ENCODE measurements around the gene TUBB4B. TPM values are rescaled to one million over a fixed set of nuclear protein-coding genes. Genes with fewer than 3 reads are reported as not detected.
"Not testable (repeated sequence)": the region's sequence is repeated elsewhere in the genome, so short reads cannot be mapped to it uniquely, and the experiment has no call there.

Gene TUBB4B
- polyA plus RNA-seq, 6 donors from 2014 or later: 22.7 to 53.2 (median 40.2) TPM

DNA sequence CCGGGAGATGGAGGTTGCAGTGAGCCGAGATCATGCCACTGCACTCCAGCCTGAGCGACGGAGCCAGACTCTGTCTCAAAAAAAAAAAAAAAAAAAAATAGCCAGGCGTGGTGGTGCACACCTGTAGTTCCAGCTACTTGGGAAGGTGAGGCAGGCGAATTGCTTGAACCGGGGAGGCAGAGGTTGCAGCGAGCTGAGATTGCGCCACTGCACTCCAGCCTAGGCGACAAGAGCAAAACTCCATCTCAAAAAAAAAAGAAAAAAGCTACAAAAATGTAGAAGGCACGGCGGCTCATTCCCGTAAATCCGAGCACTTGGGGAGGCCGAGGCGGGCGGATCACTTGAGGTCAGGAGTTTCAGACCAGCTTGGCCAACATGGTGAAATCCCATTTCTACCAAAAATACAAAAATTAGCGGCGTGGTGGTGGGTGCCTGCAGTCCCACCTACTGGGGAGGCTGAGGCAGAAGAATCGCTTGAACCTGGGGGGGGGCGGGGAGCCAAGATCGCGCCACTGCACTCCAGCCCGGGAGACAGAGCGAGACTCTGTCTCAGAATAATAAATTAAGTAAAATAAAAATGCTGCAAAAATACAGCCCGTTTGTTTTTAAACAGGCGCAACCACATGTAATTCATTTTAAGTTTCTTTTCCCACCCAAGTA, 1.4 kb upstream of the TUBB4B start:
- not testable (repeated sequence) for H3K9me3 Mint-ChIP-seq; H3K27me3 Mint-ChIP-seq; H3K36me3 Mint-ChIP-seq; ATAC-seq (ENCODE audit: low read depth in 2 of 2); DNase-seq
- peak overlapping the region in 3 of 6 donors; percentile 44 to 93 (median 68) for H3K27ac Mint-ChIP-seq
- peaks cover 28 to 37% (median 36%) of the 10 kb centered on the region in 3 donors for H3K4me1 Mint-ChIP-seq
- H3K4me3 Mint-ChIP-seq: peak overlapping the region; percentile 74 to 90 (median 84)

DNA sequence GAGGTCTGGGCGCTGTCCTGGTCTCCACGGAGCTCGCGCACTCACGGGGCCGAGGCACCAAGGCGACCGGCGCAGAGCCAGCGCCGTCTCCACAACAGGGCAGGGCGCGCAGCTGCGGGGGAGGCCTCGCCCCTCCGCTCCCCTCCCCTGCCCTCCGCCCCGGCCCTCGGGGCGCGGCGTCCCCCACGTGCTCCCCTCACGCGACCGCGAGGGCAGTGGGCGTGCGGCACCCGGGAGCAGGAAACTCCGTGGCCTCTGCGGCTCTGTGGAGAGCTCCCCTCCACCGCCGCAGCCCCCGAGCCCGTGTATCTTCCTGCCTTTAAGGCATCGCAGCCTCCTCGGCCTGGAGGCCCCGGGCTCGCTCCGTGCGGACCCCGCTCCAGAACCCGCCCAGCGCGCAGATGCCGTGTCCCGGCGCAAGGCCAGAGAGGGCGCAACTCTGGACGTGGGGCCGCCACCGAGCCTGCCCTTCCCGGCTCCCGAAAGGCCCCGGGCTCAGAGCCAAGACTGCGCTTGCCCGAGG, 708 bp upstream of the TUBB4B start:
- Mint-ChIP-seq H3K4me1 (peaks cover 21 to 30% (median 29%) of the 10 kb centered on the region in 3 donors), H3K9me3 (no peaks in the 10 kb centered on the region), H3K27me3 (no peaks in the 10 kb centered on the region), H3K27ac (peak overlapping the region in 2 of 6 donors; percentile 93 to 96), H3K4me3 (peak overlapping the region; percentile 74 to 90 (median 84)), H3K36me3 (peaks cover 0 to 6% of the 10 kb centered on the region in 2 donors)
- DNase-seq (peak; percentile 79), ATAC-seq (ENCODE audit: low read depth in 2 of 2) (peak; percentile 27 to 28)

DNA sequence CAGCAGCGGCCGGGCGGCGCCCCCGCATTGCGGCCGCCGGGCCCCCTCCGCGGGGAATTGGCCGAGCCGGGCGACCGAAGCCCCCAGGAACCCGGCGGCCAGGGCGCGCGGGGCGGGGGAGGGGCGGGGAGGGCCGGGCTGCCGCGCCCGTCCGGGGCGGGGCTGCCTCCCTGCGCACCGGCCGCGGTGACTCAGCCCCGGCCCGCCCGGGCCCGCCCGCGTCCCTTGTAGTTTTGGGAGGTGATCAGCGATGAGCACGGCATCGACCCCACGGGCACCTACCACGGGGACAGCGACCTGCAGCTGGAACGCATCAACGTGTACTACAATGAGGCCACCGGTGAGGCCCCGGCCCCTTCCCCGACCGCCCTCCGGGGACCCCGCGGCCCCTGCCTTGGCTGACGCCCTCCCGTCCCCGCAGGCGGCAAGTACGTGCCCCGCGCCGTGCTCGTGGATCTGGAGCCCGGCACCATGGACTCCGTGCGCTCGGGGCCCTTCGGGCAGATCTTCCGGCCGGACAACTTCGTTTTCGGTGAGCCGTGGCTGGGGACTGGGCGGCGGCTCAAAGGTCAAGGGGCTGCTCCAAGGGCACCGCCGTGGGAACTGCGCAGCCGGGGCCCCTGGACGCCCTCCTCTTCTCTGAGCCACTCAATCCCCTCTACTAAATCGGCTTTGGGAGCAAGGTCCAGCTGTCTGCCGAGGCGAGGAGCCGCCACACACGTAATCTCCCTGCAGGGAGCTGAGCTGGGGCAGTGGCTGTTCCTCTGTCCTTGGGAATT, 592 bp downstream of the TUBB4B start:
- peak overlapping the region in 4 of 6 donors; percentile 22 to 96 (median 88) for H3K27ac Mint-ChIP-seq

DNA sequence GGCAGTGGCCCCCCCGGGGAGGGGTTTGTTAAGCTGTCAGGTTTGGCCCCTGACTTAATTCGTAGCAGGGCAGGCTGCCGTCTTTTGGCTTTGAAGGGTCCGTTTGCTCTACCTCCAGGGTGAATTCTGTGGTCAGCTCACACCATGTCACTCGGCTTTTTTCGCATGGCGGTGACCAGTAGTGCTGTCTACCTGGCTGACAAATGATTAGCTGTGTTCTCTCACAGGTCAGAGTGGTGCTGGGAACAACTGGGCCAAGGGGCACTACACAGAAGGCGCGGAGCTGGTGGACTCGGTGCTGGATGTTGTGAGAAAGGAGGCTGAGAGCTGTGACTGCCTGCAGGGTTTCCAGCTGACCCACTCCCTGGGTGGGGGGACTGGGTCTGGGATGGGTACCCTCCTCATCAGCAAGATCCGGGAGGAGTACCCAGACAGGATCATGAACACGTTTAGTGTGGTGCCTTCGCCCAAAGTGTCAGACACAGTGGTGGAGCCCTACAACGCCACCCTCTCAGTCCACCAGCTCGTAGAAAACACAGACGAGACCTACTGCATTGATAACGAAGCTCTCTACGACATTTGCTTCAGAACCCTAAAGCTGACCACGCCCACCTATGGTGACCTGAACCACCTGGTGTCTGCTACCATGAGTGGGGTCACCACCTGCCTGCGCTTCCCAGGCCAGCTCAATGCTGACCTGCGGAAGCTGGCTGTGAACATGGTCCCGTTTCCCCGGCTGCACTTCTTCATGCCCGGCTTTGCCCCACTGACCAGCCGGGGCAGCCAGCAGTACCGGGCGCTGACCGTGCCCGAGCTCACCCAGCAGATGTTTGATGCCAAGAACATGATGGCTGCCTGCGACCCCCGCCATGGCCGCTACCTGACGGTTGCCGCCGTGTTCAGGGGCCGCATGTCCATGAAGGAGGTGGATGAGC, 1.4 kb downstream of the TUBB4B start:
- peaks cover 0 to 6% of the 10 kb centered on the region in 2 donors for H3K36me3 Mint-ChIP-seq
- peaks cover 18 to 29% (median 25%) of the 10 kb centered on the region in 3 donors for H3K4me1 Mint-ChIP-seq
- DNase-seq (no peak), ATAC-seq (ENCODE audit: low read depth in 2 of 2) (no peak)
- no peaks in the 10 kb centered on the region for H3K27me3 Mint-ChIP-seq
- H3K27ac Mint-ChIP-seq: peak overlapping the region in 3 of 6 donors; percentile 33 to 93 (median 59)
- peak overlapping the region; percentile 69 to 91 (median 86) for H3K4me3 Mint-ChIP-seq
- H3K9me3 Mint-ChIP-seq: no peaks in the 10 kb centered on the region

More for the DNA sequence above, 592 bp downstream of the TUBB4B start:
- ATAC-seq (ENCODE audit: low read depth in 2 of 2): no peak
- H3K36me3 Mint-ChIP-seq: peaks cover 0 to 6% of the 10 kb centered on the region in 2 donors
- H3K9me3 Mint-ChIP-seq: no peaks in the 10 kb centered on the region
- H3K4me1 Mint-ChIP-seq: peaks cover 18 to 29% (median 28%) of the 10 kb centered on the region in 3 donors
- no peak for DNase-seq
- no peaks in the 10 kb centered on the region for H3K27me3 Mint-ChIP-seq
- H3K4me3 Mint-ChIP-seq: peak overlapping the region; percentile 78 to 95 (median 88)

DNA sequence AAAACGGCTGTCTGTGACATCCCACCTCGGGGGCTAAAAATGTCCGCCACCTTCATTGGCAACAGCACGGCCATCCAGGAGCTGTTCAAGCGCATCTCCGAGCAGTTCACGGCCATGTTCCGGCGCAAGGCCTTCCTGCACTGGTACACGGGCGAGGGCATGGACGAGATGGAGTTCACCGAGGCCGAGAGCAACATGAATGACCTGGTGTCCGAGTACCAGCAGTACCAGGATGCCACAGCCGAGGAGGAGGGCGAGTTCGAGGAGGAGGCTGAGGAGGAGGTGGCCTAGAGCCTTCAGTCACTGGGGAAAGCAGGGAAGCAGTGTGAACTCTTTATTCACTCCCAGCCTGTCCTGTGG, 2.2 kb downstream of the TUBB4B start:
- H3K9me3 Mint-ChIP-seq; H3K36me3 Mint-ChIP-seq; H3K27me3 Mint-ChIP-seq; DNase-seq; ATAC-seq (ENCODE audit: low read depth in 2 of 2): not testable (repeated sequence)
- peak overlapping the region in 5 of 8 donors; percentile 12 to 85 (median 39) for H3K4me3 Mint-ChIP-seq
- peaks cover 18 to 29% (median 21%) of the 10 kb centered on the region in 3 donors for H3K4me1 Mint-ChIP-seq
- H3K27ac Mint-ChIP-seq: peak overlapping the region in 2 of 6 donors; percentile 16 to 75

DNA sequence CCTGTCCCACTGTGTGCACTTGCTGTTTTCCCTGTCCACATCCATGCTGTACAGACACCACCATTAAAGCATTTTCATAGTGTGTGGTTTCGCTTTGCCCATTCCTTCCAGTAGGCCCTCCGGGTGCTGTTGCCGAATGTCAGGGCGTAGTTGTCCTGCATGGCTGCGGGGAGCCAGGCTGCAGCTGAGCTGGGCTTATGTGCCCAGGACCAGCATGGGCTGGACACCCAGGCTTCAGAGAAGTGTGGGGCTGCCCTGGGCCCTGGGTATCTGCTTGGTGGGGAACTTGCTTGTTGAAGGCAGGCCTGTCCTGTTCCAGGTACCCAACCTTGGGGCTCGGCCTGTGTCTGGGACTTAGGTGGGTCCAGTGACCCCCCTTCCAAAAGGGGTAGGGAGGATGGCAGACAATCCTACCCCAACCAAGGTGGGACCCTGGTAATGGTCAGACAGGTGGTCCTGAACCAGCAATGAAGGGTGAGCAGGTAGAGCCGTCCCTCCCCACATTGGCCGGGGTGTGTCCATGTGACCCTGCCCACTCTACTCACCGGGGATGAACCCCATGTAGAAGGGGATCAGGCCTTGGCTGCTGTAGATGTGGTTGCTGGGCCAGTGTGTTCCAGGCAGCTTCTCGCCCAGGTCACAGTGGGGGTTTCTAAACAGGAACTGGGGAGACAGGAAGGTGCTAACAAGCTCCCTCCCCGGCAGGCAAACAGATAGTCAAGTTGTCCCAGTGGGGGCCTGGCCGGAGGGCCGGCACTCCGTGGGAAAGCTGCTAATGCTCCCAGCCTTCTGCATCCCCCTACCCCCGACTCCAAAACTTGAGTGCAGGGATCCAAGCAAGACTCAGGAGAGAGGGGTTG, 2.8 kb downstream of the TUBB4B start:
- H3K27me3 Mint-ChIP-seq: no peaks in the 10 kb centered on the region
- H3K9me3 Mint-ChIP-seq: no peaks in the 10 kb centered on the region
- H3K27ac Mint-ChIP-seq: peak overlapping the region in 4 of 6 donors; percentile 8 to 84 (median 69)
- no peak for DNase-seq
- peaks cover 0 to 6% of the 10 kb centered on the region in 2 donors for H3K36me3 Mint-ChIP-seq
- no peak for ATAC-seq (ENCODE audit: low read depth in 2 of 2)
- H3K4me3 Mint-ChIP-seq: peak overlapping the region in 4 of 8 donors; percentile 30 to 85 (median 46)
- peaks cover 18 to 27% (median 20%) of the 10 kb centered on the region in 3 donors for H3K4me1 Mint-ChIP-seq

DNA sequence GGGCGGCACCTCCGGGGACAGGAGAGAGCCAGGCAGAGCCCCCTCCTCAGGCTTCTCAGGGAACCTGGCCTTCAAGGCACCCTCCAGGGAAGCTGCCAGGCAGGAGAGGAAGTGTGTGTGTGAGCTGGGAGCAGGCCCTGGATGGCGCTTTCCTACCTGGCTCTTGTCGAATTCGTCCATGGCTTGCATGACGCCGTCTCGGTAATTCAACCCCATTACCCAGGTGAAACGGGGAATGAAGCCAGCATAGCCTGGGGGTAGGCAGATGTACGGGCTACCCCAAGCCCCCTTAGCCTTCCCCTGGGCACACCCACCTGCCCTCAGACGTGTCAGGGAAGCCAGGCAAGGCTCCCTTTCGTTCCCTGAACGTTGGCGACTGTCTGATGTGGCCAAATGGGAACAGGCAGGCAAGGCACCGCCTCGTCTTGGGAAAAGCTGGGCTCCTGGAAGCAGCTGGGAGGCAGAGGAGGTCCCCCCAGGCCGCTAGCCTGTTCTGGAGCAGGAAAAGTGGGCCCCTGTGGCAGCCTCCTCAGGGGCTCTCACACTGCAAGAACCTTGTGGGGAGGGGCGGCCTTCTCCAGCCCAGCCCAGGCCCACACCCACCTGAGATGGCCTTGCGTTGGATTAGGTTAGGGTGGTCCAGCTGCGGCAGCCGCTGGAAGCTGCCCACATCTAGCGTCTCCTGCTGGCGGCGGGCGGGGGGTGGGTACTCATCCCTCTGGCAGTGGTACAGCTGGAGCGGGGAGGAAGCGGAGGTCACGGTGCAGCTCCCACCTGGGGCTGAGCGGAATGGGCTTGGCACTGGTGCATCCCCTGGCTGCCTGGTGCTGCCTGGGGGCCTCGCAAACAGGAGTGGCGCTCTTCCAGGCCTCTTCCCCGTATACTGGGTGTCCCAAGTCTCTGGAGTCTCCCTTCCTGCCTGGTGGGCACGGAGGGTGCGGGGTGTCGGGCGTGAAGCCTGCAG, 3.7 kb downstream of the TUBB4B start:
- ATAC-seq (ENCODE audit: low read depth in 2 of 2): no peak
- Mint-ChIP-seq H3K36me3 (peaks cover 0 to 6% of the 10 kb centered on the region in 2 donors), H3K27me3 (no peaks in the 10 kb centered on the region), H3K9me3 (no peaks in the 10 kb centered on the region), H3K4me3 (peak overlapping the region in 2 of 8 donors; percentile 41 to 65), H3K4me1 (peaks cover 17 to 21% (median 18%) of the 10 kb centered on the region in 3 donors), H3K27ac (peak overlapping the region in 4 of 6 donors; percentile 8 to 84 (median 69))
- no peak for DNase-seq

DNA sequence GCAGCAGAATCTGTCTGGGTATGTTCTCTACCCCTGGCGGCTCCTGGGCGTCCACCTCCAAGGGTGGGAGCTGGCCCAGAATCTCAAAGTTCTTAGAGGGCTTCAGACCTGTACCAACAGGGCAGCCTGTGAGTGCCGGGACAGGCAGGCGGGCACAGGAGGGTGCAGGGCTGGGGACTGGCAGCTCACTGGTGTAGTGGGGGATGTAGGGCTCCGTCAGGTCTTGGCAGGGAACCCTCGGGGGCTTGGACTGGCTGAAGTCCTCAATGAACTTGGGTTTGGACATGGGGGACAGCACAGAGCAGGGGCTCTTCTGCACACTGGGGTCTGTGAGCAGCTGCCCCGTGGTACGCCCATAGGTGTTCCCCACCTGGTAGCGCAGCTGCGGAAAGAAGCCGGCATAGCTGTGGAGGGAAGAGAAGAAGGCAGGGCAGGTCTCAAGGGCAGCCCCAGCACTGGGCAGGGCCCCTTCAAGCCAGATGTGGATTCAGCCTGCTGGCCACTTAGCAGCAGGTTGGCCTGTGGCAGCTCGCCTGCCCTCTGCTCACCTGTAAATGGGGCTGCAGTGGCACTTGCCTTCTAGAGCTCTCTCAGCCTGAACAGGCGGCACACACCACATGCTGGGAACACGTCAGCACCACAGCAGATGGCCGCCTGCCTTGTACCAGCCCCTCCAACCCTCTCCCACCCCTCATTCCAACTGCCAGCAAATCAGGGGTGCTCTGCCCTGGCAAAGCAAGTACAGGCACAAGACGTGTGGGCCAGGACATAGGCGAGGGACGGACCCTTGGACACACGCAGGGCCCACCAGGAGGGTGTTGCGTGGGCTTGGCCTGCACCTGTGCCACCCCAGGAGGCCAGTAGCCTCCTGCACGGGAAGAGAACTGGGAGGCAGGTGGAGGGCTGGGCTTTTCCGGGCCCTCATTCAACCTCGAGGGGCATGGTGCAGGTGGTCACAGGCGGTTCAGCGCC, 4.6 kb downstream of the TUBB4B start:
- Mint-ChIP-seq H3K27ac (no peak overlapping the region), H3K4me3 (peak overlapping the region in 2 of 8 donors; percentile 41 to 65), H3K27me3 (no peaks in the 10 kb centered on the region), H3K4me1 (peaks cover 17 to 18% (median 18%) of the 10 kb centered on the region in 3 donors), H3K9me3 (no peaks in the 10 kb centered on the region), H3K36me3 (peaks cover 0 to 6% of the 10 kb centered on the region in 2 donors)
- ATAC-seq (ENCODE audit: low read depth in 2 of 2) (no peak), DNase-seq (no peak)

DNA sequence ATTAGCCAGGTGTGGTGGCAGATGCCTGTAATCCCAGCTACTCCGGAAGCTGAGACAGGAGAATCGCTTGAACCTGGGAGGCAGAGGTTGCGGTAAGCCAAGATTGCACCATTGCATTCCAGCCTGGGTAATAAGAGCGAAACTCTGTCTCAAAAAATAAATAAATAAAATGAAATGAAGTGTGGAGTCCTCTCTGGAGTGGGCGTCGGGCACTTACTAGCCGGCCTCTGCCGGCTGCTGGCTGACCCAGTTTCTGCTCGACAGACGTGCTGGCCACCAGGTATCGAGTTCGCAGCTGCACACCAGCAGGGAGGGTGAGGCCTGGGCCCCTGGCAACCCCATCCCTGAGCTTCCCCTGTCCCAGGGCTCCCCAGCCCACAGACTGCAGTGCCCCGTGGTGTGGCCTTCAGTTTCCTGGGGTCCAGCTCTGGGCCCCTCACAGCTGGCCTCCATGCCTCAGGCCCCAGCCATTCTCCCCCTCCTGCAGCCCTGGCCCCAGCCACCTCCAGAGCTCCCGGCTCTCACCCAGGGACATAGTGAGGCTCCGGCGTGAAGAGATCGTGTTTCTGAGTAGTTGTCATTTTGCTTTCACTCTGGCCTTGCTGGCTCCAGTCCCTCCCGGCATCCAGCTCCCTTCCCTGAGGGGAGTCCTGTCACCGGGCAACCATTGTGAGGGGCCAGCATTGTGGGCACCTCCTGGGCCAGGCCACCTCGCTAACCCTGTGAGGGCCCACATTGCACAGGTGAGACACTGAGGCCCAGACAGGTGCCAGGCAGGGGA, 6.2 kb downstream of the TUBB4B start:
- Mint-ChIP-seq H3K27me3 (no peaks in the 10 kb centered on the region), H3K4me1 (peaks cover 14 to 16% (median 15%) of the 10 kb centered on the region in 3 donors), H3K4me3 (peak overlapping the region in 1 of 8 donors; percentile 30), H3K36me3 (no peaks in the 10 kb centered on the region), H3K27ac (no peak overlapping the region), H3K9me3 (no peaks in the 10 kb centered on the region)
- ATAC-seq (ENCODE audit: low read depth in 2 of 2) (no peak), DNase-seq (no peak)

DNA sequence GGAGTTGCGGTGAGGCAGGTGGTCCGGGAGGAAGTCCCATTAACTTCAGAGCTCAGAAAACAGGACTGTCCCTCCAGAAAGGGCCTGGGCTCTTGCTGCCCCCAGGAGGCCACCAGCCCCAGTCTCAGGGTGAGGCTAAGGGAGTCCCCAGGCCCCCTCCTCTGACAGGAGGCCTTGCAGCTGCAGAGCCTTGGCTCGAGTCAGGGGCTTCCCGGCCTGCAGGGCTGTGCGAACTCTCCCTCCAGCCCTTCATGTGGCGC, 6.8 kb downstream of the TUBB4B start:
- ATAC-seq (ENCODE audit: low read depth in 2 of 2) (no peak), DNase-seq (no peak)
- Mint-ChIP-seq H3K36me3 (no peaks in the 10 kb centered on the region), H3K27ac (no peak overlapping the region), H3K9me3 (no peaks in the 10 kb centered on the region), H3K4me3 (no peak overlapping the region), H3K4me1 (peaks cover 8 to 13% (median 9%) of the 10 kb centered on the region in 3 donors), H3K27me3 (no peaks in the 10 kb centered on the region)
